GM21526 (cell line): Measurements from ENCODE around the gene TRAF5.
"Not testable (repeated sequence)": the region's sequence is repeated elsewhere in the genome, so short reads cannot be mapped to it uniquely, and the experiment has no call there.

Experiments used
- ATAC-seq: cut with Tn5 transposase; IDR thresholded peaks from one replicate; pipeline ENCODE4 v1.9.1; 2021; ENCODE audit warnings: moderate library complexity; ENCODE audit not compliant: unreplicated experiment, low FRiP score

Gene TRAF5

GRCh38 chr1:211343607-211344006 lies 17.0 kb downstream of the TRAF5 start:
- ATAC-seq: no peak

GRCh38 chr1:211344152-211344618 lies 17.6 kb downstream of the TRAF5 start:
- ATAC-seq: no peak

GRCh38 chr1:211345719-211346118 lies 19.1 kb downstream of the TRAF5 start:
- no peak for ATAC-seq

- ATAC-seq: no peak
Measured at GRCh38 chr1:211347077-211347844, 20.6 kb downstream of the TRAF5 start.

- ATAC-seq: no peak
Measured at GRCh38 chr1:211348547-211348946, 21.9 kb downstream of the TRAF5 start.

GRCh38 chr1:211349741-211350140 lies 23.1 kb downstream of the TRAF5 start:
- no peak for ATAC-seq

- ATAC-seq: not testable (repeated sequence)
Measured at GRCh38 chr1:211352055-211352454, 25.4 kb downstream of the TRAF5 start.

GRCh38 chr1:211352465-211352864 lies 25.8 kb downstream of the TRAF5 start:
- no peak for ATAC-seq

GRCh38 chr1:211352985-211353515 lies 26.4 kb downstream of the TRAF5 start:
- peak; percentile 84 for ATAC-seq

GRCh38 chr1:211353562-211354212 lies 27.1 kb downstream of the TRAF5 start:
- ATAC-seq: no peak

GRCh38 chr1:211355873-211356272 lies 29.2 kb downstream of the TRAF5 start:
- no peak for ATAC-seq

GRCh38 chr1:211356723-211357407 lies 30.2 kb downstream of the TRAF5 start:
- ATAC-seq: no peak

GRCh38 chr1:211358685-211359084 lies 32.1 kb downstream of the TRAF5 start:
- ATAC-seq: no peak

- ATAC-seq: no peak
Measured at GRCh38 chr1:211359876-211360275, 33.2 kb downstream of the TRAF5 start.

- ATAC-seq: no peak
Measured at GRCh38 chr1:211361202-211361601, 34.6 kb downstream of the TRAF5 start.

- ATAC-seq: no peak
Measured at GRCh38 chr1:211369640-211370039, 43.0 kb downstream of the TRAF5 start.

GRCh38 chr1:211370669-211371068 lies 44.0 kb downstream of the TRAF5 start:
- ATAC-seq: no peak

GRCh38 chr1:211371406-211372105 lies 44.9 kb downstream of the TRAF5 start:
- no peak for ATAC-seq

GRCh38 chr1:211372463-211372862 lies 45.8 kb downstream of the TRAF5 start:
- no peak for ATAC-seq

GRCh38 chr1:211375146-211375818 lies 48.6 kb downstream of the TRAF5 start:
- no peak for ATAC-seq
